Endothelial cell of umbilical vein (primary cell): ENCODE measurements around the gene GRIN3A. TPM values are rescaled to one million over a fixed set of nuclear protein-coding genes. Genes with fewer than 3 reads are reported as not detected.

Source experiments
- BruUV-seq: library from RNA; stranded (reverse); fragments of 400-500 nt; replicated peaks from 2 replicates; lab custom pipeline; 2021; lab: Mats Ljungman, UMichigan
- CTCF ChIA-PET: fragments of 300-600, 350-600 bp; sonication (Branson Sonifier 250); formaldehyde crosslinking; loops from one replicate; lab custom pipeline; 2021; ENCODE audit warnings: antibody characterized with exemption, inconsistent platforms; lab: Charles Lee
- POLR2A ChIA-PET: fragments of 300-600, 350-600 bp; sonication (Branson Sonifier 250); formaldehyde crosslinking; loops from one replicate; lab custom pipeline; 2021; ENCODE audit warnings: antibody characterized with exemption, inconsistent platforms; lab: Charles Lee
- DNase-seq: peaks from one replicate; pipeline ENCODE4 v3.0.0-alpha.2; 2011; ENCODE audit warnings: low read depth, low spot score
- FAIRE-seq: peaks from 2 replicates; lab custom pipeline; 2011; peaks lifted over from hg19 to GRCh38; lab: Jason Lieb, UNC
- H2AFZ ChIP-seq: 2 replicates; pipeline ENCODE4 v1.6.0; 2012; ENCODE audit warnings: low read depth, low read length, control low read depth, inconsistent platforms
- H3K27ac ChIP-seq: 2 replicates; pipeline ENCODE4 v1.5.1; 2011; ENCODE audit warnings: low read depth, mild to moderate bottlenecking, control low read depth, low read length, moderate library complexity; ENCODE audit not compliant: insufficient read depth
- H3K27me3 ChIP-seq, 2 experiments: 2 replicates each; pipeline versions ENCODE4 v1.6.0 to v1.6.1; 2011; ENCODE audit warnings: low read length in 2 of 2, mixed read lengths in 1 of 2; ENCODE audit not compliant: control insufficient read depth in 2 of 2, insufficient read depth in 2 of 2
- H3K36me3 ChIP-seq, 2 experiments: 2 replicates in 1 of 2; 3 replicates in 1 of 2; pipeline ENCODE4 v1.5.1; 2011; ENCODE audit warnings: low read length in 2 of 2, mild to moderate bottlenecking in 1 of 2, moderate library complexity in 1 of 2; ENCODE audit not compliant: control insufficient read depth in 2 of 2, insufficient read depth in 2 of 2; ENCODE audit errors: extremely low read depth in 1 of 2
- H3K4me1 ChIP-seq: 3 replicates; pipeline ENCODE4 v1.5.1; 2011; ENCODE audit warnings: mild to moderate bottlenecking, low read length; ENCODE audit not compliant: control insufficient read depth, insufficient read depth; ENCODE audit errors: extremely low read depth
- H3K4me2 ChIP-seq: 2 replicates; pipeline ENCODE4 v1.6.1; 2011; ENCODE audit warnings: low read length, control low read depth, mixed read lengths; ENCODE audit not compliant: insufficient read depth
- H3K4me3 ChIP-seq, 3 experiments: fragments of 200-600 bp in 1 of 3; sonication (generic), shearing (Covaris generic) in 1 of 3; replicated peaks in 1 of 3; 2 replicates each; pipeline ENCODE4 v1.5.1; 2011 to 2016; ENCODE audit warnings: control low read depth in 3 of 3, low read length in 3 of 3, mild to moderate bottlenecking in 2 of 3, inconsistent platforms in 1 of 3, low read depth in 1 of 3, moderate library complexity in 1 of 3; ENCODE audit not compliant: insufficient read depth in 1 of 3
- H3K79me2 ChIP-seq: 2 replicates; pipeline ENCODE4 v1.6.0; 2012; ENCODE audit warnings: low read length, inconsistent platforms; ENCODE audit not compliant: control insufficient read depth, insufficient read depth
- H3K9ac ChIP-seq: replicated peaks from 2 replicates; pipeline ENCODE3; 2011; ENCODE audit warnings: low read length, control low read depth; ENCODE audit not compliant: insufficient read depth; ENCODE audit errors: extremely low read depth
- H3K9me1 ChIP-seq: replicated peaks from 3 replicates; pipeline ENCODE4 v1.6.0; 2011; ENCODE audit warnings: mild to moderate bottlenecking, low read length; ENCODE audit not compliant: control insufficient read depth, insufficient read depth; ENCODE audit errors: extremely low read depth
- H3K9me3 ChIP-seq: replicated peaks from 2 replicates; pipeline ENCODE4 v1.5.1; 2012; ENCODE audit warnings: low read length, inconsistent platforms; ENCODE audit not compliant: control insufficient read depth, insufficient read depth
- H4K20me1 ChIP-seq: replicated peaks from 2 replicates; pipeline ENCODE3; 2011; ENCODE audit warnings: mild to moderate bottlenecking, low read length; ENCODE audit not compliant: control insufficient read depth, insufficient read depth; ENCODE audit errors: extremely low read depth
- CTCF ChIP-seq, 2 donors: IDR thresholded peaks; 1 replicate in 1 of 2; 2 replicates in 1 of 2; pipeline ENCODE4 v1.5.1; 2011; ENCODE audit warnings: low read length in 2 of 2, mild to moderate bottlenecking in 2 of 2, moderate library complexity in 2 of 2, control low read depth in 1 of 2, inconsistent platforms in 1 of 2, low read depth in 1 of 2; ENCODE audit not compliant: insufficient read depth in 1 of 2; ENCODE audit errors: extremely low read depth in 1 of 2
- EZH2 ChIP-seq: IDR thresholded peaks from 2 replicates; pipeline ENCODE4 v1.6.1; 2012; ENCODE audit warnings: borderline replicate concordance, low read depth, mild to moderate bottlenecking, moderate library complexity, low read length, inconsistent platforms; ENCODE audit not compliant: severe bottlenecking
- FOS ChIP-seq: IDR thresholded peaks from 2 replicates; pipeline ENCODE4 v1.6.1; 2011; ENCODE audit warnings: mild to moderate bottlenecking, low read length, moderate library complexity, borderline replicate concordance; ENCODE audit not compliant: insufficient read depth
- GATA2 ChIP-seq: IDR thresholded peaks from 2 replicates; pipeline ENCODE4 v1.7.0; 2011; ENCODE audit warnings: low read depth, mild to moderate bottlenecking, moderate library complexity, mixed read lengths, low read length; ENCODE audit not compliant: insufficient read length, insufficient read depth
- JUN ChIP-seq: IDR thresholded peaks from 2 replicates; pipeline ENCODE4 v1.6.1; 2011; ENCODE audit warnings: borderline replicate concordance, low read depth; ENCODE audit not compliant: insufficient read length, insufficient read depth
- MAX ChIP-seq: IDR thresholded peaks from 2 replicates; pipeline ENCODE4 v1.6.1; 2011; ENCODE audit not compliant: insufficient read depth, insufficient read length
- MYC ChIP-seq: IDR thresholded peaks from one replicate; pipeline ENCODE4 v1.6.1; 2011; ENCODE audit warnings: mild to moderate bottlenecking, low read depth, low read length
- POLR2A ChIP-seq: IDR thresholded peaks from 2 replicates; pipeline ENCODE4 v1.6.1; 2012; ENCODE audit warnings: low read depth, mild to moderate bottlenecking, control low read depth, low read length
- POLR2AphosphoS5 ChIP-seq: IDR thresholded peaks from 2 replicates; pipeline ENCODE4 v1.6.1; 2012; ENCODE audit warnings: low read depth, mild to moderate bottlenecking, control low read depth, low read length, moderate library complexity; ENCODE audit not compliant: insufficient read depth
- dilution Hi-C: fragments of 300-500 bp; cut with MboI; formaldehyde crosslinking; loops from one replicate; pipeline ENCODE4 v1.15.0; 2019; ENCODE audit warnings: low sequenced_read_pairs; ENCODE audit not compliant: extremely low pct_ligation_motif_present
- intact Hi-C: fragments of 100-400 bp; cut with micrococcal nuclease; formaldehyde crosslinking; loops from one replicate; pipeline ENCODE4 v1.10.0; 2022
- polyA plus RNA-seq, 4 experiments: library from polyadenylated mRNA; depleted of rRNA in 3 of 4; stranded (reverse) in 3 of 4; unstranded in 1 of 4; fragments of >200 nt; gene quantifications; 2 replicates each; pipeline versions ENCODE4 v1.2.1 to v1.2.3, GENCODE V29; 2011 to 2012; ENCODE audit warnings: missing spikeins in 1 of 4
- total RNA-seq: library from RNA; stranded (reverse); gene quantifications from 2 replicates; pipeline ENCODE4 v1.2.3, GENCODE V29; 2021

The GRIN3A gene
- total and polyA plus RNA-seq, 2 donors (not counting 3 experiments of a cell fraction or from before 2014, with no cell fraction given) = not detected

- CTCF ChIA-PET = interaction anchor here (0.7 to 1.9 kb wide), 7 partner anchors 11 to 449 kb away, joined by 3 to 17 read pairs (median 4); no protein-coding TSS in a partner anchor
- H3K27me3 ChIP-seq = no peaks in the 10 kb centered on the region
- H3K4me3 ChIP-seq = no peak overlapping the region
- H3K27ac ChIP-seq = no peak overlapping the region
- FAIRE-seq (no peak), DNase-seq (no peak)
- BruUV-seq = no TSS peak
- dilution Hi-C loops (no loop called here), intact Hi-C loops (no loop called here)
- H3K4me1 ChIP-seq = no peaks in the 10 kb centered on the region
- POLR2A ChIA-PET = no interaction called here
- TF ChIP-seq MYC = no peak
- no peak for TF ChIP-seq POLR2AphosphoS5
- no peak for TF ChIP-seq MAX
- TF ChIP-seq GATA2 = no peak
- TF ChIP-seq FOS = no peak
- no peak for TF ChIP-seq POLR2A
- TF ChIP-seq CTCF (IDR thresholded peaks at IDR 0.05; ENCODE audit: extremely low read depth in 1 of 2, insufficient read depth in 1 of 2, low read depth in 1 of 2, low read length in 2 of 2) = no peak
- no peak for TF ChIP-seq JUN
- TF ChIP-seq EZH2 = no peak
- H3K4me2 ChIP-seq = no peak overlapping the region
- H3K9me3 ChIP-seq = no peaks in the 10 kb centered on the region
- no peak overlapping the region for H2AFZ ChIP-seq
- H3K9ac ChIP-seq = no peak overlapping the region
- no peaks in the 10 kb centered on the region for H3K36me3 ChIP-seq
- H3K79me2 ChIP-seq = no peaks in the 10 kb centered on the region
- no peaks in the 10 kb centered on the region for H3K9me1 ChIP-seq
- no peaks in the 10 kb centered on the region for H4K20me1 ChIP-seq
Observed at GRCh38 chr9:101567725-101568350, 170.6 kb downstream of the GRIN3A start.
